Thoracic aorta (tissue), 2 donors: ENCODE results near the gene DHRS7. TPM values are rescaled to one million over a fixed set of nuclear protein-coding genes. Genes with fewer than 3 reads are reported as not detected.
A peak's percentile ranks its signal among the peaks of the same experiment; 100 is the strongest.

Experiments
- ATAC-seq: fragments of 150-250 bp; one replicate; pipeline ENCODE4 v1.8.0; 2017; ENCODE audit warnings: low read depth; ENCODE audit not compliant: insufficient number of reproducible peaks, low FRiP score
- DNase-seq: peaks from one replicate; pipeline ENCODE4 v3.0.0-alpha.2; 2020; ENCODE audit warnings: low spot score
- H3K27ac ChIP-seq, 2 donors: fragments of 200-600 bp; sonication (generic); 1 replicate in 1 of 2; 2 replicates in 1 of 2; pipeline ENCODE4 v1.5.1; 2016; ENCODE audit warnings: mild to moderate bottlenecking in 2 of 2, moderate library complexity in 2 of 2
- H3K27me3 ChIP-seq: fragments of 200-600 bp; sonication (generic); replicated peaks from 2 replicates; pipeline ENCODE4 v1.6.0; 2016; ENCODE audit warnings: mild to moderate bottlenecking; ENCODE audit not compliant: insufficient read depth
- H3K36me3 ChIP-seq: fragments of 200-600 bp; sonication (generic); one replicate; pipeline ENCODE4 v1.5.1; 2016
- H3K4me1 ChIP-seq, 2 donors: fragments of 200-600 bp; sonication (generic); 1 replicate in 1 of 2; 2 replicates in 1 of 2; pipeline versions ENCODE4 v1.5.1 to v1.6.0; 2016; ENCODE audit warnings: low read depth in 2 of 2, mild to moderate bottlenecking in 1 of 2; ENCODE audit not compliant: control insufficient read depth in 1 of 2
- H3K4me3 ChIP-seq: fragments of 200-600 bp; sonication (generic); 2 replicates; pipeline ENCODE4 v1.5.1; 2016; ENCODE audit warnings: mild to moderate bottlenecking
- H3K9me3 ChIP-seq: fragments of 200-600 bp; sonication (generic); 2 replicates; pipeline ENCODE4 v1.5.1; 2016
- total RNA-seq, 2 donors: library from RNA; depleted of rRNA; stranded (reverse); fragments of >200 nt; gene quantifications; one replicate each; pipeline versions ENCODE4 v1.1.0 to v1.2.3, GENCODE V29; 2016
- TF ChIP-seq, protein P1 (sequence below): fragments of 200-600 bp; sonication (generic); IDR thresholded peaks from one replicate; pipeline ENCODE4 v1.5.1; 2019; ENCODE audit warnings: antibody characterized with exemption

The DHRS7 gene
- total RNA-seq, 2 donors from 2014 or later = 74.2 to 117 TPM

DNA sequence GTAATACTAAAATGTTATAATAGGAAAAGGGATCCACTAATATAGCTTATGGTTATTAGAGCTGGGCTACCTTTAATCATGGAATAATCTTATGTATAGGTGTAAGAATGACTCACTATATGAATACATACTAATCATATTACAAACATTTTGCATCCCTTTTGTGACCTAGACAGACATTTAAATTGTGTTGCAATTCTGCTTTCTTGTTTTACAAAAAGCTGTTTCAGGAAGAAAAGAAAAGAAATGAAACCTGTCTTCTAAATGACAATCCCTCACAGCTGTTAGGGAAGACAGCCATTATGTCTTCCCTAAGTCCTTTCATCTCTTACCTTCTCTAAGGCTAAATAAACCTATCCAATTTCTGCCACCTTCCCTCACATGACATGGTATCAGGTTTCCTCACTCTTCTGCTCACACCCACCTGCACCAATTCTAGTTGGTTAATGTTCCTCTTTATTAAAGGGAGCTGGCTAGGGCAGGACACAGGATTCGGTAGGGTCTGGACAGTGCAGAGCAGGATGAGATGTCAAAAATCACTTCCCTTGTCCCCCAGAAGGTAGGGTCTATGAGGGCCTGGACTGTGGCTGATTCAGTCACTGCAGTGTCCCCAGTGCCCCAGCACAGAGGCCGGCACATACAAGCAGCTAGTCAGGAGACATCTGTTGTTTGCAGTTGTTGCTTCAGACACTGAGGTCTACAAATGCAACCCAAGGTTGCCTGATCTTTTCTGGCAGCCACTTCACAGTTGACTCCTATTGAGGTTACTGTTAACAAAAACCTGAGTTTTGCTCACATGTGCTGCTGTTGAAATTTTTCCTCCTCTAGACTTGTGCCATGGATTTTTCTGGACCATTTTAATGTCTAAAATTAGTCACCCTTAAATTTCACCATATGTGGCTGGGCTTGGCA is 3.7 kb downstream of the DHRS7 start:
- no peaks in the 10 kb centered on the region for H3K9me3 ChIP-seq
- H3K36me3 ChIP-seq = no peaks in the 10 kb centered on the region
- H3K4me3 ChIP-seq = no peak overlapping the region
- TF ChIP-seq, protein P1, sequence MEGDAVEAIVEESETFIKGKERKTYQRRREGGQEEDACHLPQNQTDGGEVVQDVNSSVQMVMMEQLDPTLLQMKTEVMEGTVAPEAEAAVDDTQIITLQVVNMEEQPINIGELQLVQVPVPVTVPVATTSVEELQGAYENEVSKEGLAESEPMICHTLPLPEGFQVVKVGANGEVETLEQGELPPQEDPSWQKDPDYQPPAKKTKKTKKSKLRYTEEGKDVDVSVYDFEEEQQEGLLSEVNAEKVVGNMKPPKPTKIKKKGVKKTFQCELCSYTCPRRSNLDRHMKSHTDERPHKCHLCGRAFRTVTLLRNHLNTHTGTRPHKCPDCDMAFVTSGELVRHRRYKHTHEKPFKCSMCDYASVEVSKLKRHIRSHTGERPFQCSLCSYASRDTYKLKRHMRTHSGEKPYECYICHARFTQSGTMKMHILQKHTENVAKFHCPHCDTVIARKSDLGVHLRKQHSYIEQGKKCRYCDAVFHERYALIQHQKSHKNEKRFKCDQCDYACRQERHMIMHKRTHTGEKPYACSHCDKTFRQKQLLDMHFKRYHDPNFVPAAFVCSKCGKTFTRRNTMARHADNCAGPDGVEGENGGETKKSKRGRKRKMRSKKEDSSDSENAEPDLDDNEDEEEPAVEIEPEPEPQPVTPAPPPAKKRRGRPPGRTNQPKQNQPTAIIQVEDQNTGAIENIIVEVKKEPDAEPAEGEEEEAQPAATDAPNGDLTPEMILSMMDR = no peak
- no peak for DNase-seq
- no peaks in the 10 kb centered on the region for H3K27me3 ChIP-seq
- peak overlapping the region; percentile 41 to 49 for H3K27ac ChIP-seq
- H3K4me1 ChIP-seq = peaks cover 28 to 46% of the 10 kb centered on the region in 2 donors
- no peak for ATAC-seq

DNA sequence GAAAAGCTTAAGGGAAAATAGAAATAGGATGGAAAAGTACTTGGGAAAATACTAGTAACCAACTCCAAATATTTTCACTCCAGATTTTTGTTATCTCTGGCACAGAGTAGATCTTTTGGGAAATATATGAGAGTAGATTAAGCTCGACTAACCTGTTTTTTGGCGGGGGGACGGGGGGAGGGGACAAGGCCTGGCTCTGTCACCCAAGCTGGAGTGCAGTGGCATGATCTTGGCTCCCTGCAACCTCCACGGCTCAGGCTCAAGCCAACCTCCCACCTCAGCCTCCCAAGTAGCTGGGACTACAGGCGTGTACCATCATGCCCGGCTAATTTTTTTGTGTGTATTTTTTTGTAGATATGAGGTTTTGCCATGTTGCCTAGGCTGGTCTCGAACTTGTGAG is 4.8 kb downstream of the DHRS7 start:
- TF ChIP-seq, protein P1 = no peak
- ATAC-seq = no peak
- no peaks in the 10 kb centered on the region for H3K36me3 ChIP-seq
- H3K9me3 ChIP-seq = no peaks in the 10 kb centered on the region
- no peak for DNase-seq
- no peak overlapping the region for H3K4me3 ChIP-seq
- peak overlapping the region; percentile 41 to 45 for H3K27ac ChIP-seq
- peaks cover 22 to 37% of the 10 kb centered on the region in 2 donors for H3K4me1 ChIP-seq
- no peaks in the 10 kb centered on the region for H3K27me3 ChIP-seq

DNA sequence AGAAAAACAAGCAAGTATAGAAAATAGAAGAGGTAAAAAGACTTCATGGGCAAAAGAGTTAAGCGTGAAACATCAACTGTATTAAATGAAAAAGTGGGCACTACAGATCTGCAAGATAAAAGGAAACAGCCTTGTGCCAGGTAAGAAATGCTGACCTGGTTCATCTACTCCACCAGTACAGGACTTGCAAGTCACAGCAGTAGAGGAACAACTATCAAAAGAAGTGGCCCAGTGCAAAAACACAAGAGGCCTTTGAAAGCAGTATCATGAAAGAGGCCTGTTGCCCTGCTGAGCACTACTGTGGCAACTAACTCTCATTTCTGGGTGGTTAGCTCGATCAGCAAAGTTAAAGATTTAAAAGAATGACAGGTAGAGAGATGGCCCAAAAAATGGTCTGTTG is 10.5 kb downstream of the DHRS7 start:
- ATAC-seq (no peak), DNase-seq (no peak)
- H3K4me1 ChIP-seq = peaks cover 10 to 14% of the 10 kb centered on the region in 2 donors
- TF ChIP-seq, protein P1 = no peak
- no peak overlapping the region for H3K4me3 ChIP-seq
- H3K27me3 ChIP-seq = no peaks in the 10 kb centered on the region
- no peak overlapping the region for H3K27ac ChIP-seq
- peaks cover 13% of the 10 kb centered on the region for H3K36me3 ChIP-seq
- H3K9me3 ChIP-seq = no peaks in the 10 kb centered on the region

DNA sequence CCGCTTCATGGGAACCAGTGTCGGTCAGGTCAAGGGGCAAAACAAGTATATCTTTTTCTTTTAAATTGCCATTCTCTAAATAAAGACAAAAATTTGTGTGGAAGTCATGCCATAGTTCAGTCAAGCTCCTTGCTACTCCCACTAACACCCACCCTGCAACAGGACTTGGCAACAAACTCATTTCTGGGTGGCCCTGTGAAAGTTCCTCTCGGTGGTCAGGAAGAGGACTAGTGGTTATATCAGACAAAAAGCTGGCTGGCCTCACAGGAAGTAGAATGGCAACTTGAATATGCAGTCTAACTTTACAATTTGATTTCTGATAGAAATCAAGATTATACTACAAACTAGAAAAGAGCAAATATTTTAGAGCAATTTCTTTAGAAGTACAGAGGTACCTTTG is 11.2 kb downstream of the DHRS7 start:
- H3K27ac ChIP-seq = no peak overlapping the region
- H3K36me3 ChIP-seq = peaks cover 19% of the 10 kb centered on the region
- no peak for DNase-seq
- no peak for ATAC-seq
- no peak overlapping the region for H3K4me3 ChIP-seq
- no peaks in the 10 kb centered on the region for H3K27me3 ChIP-seq
- no peaks in the 10 kb centered on the region for H3K9me3 ChIP-seq
- peaks cover 8 to 10% of the 10 kb centered on the region in 2 donors for H3K4me1 ChIP-seq
- TF ChIP-seq, protein P1 = no peak

DNA sequence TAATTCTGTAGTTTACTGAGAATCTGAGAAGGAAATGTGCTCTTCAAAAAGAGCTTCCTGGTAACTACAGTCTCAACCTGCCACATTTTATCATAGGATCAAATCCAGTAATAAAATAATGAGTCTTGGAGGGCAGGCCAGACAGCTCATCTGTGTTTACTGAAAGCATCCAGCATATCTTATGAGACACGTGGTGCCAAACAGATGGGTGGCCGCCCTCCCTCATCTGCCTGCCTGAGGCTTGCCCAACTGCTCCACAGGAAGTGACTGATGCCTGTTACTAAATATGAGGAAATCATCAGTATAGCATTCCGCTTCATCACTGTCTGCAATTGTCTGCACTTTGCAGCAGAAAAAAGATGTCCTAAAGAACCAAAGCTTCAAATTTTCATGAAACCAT is 13.5 kb downstream of the DHRS7 start:
- TF ChIP-seq, protein P1 = no peak
- ATAC-seq (no peak), DNase-seq (peak; percentile 37)
- Histone ChIP-seq H3K27me3 (no peaks in the 10 kb centered on the region), H3K36me3 (peaks cover 20% of the 10 kb centered on the region), H3K4me1 (peaks cover 8 to 10% of the 10 kb centered on the region in 2 donors), H3K4me3 (no peak overlapping the region), H3K9me3 (no peaks in the 10 kb centered on the region), H3K27ac (no peak overlapping the region)
